ENCODE measurements around the gene NXT1.

DNA sequence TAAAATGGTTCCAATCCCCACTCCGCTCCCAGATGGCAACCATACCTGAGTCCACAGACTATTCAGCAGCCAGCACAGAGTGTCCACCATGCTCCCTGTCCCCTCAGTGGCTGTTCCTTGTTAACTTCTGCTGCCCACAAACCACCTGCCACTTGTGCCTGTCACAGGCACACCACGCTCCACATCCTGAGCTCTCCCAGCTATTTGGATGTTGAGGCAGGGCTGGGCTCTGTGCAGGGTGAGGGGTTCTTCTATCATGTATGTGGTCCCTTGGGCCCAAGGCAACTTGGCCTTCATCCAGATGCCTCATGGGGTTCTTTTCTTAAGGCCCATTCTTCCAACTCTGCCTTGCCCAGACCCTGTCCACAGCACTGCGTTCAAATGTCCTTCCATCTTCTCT, 34.0 kb upstream of the NXT1 start:
- TF ChIP-seq CTCF (IDR thresholded peaks at IDR 0.05) (no peak), POLR2A (IDR thresholded peaks at IDR 0.05) (no peak)

Measured in heart left ventricle (tissue), 13 donors.